ENCODE data around the gene ELAVL1.
"Not testable (repeated sequence)": the region's sequence is repeated elsewhere in the genome, so short reads cannot be mapped to it uniquely, and the experiment has no call there.

ELAVL1 gene

DNA sequence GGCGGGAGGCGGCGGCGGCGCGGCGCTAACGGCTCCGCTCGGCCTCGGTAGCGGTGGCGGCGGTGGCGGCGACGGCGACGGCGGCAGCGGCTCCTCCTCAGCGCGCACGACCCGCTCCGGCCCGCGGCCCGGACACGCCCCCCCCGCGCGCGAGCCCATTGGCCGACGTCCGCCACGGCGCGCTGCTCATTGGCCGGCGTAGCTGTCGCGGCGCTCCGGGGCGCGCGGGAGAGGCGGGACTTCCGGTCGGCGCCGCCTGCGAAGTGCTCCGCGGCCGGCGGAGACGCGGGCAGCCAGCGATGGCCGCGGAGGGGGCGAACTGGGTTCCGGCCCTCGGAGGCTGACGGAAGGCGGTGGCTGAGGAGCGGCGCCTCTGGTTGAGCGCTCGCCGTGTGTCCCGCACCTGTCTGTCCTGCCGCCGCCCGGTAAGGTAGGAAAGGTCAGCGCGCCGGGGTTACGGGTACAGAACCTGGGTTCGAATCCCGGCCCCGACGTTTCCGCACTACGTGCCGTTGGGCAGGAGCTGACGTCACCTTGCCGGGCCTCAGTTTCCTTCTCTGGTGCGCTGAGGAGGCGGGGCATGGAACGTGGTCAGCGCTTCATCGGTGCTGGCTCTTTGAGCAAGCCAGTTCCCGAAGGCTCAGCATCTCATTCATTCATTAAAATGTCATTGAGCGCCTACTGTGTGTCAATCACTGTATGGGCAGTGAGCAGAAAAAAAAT is at the start of gene ELAVL1:
ELAVL1 (minus strand) TSS at position 108 of the 723 bp plus-strand sequence. CDS start 13,826 bp downstream, outside the sequence.
- peak; percentile 94 for DNase-seq (ENCODE audit: low spot score)
- peak; percentile 86 for FAIRE-seq

DNA sequence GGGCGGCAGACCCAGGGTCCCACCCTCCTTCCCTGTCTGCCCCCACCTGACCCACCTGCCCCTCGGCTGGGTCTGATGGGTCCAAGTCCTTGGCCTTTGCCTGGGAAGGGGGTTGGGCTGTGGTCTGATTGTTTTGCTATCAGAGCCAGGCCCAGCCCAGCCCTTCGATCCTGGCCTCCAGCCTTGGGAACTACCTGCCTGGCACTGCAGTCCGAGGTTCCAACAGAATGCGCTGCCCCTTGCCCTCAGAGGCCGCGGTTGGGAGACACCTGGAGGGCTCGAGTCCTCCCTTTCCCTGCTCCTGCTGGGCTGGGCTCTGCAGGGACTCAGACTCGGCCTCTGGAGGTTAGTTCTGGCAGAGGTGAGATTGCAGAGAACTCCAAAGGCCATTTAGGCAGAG is 48.7 kb upstream of the ELAVL1 start:
- DNase-seq (ENCODE audit: low spot score) (no peak), FAIRE-seq (no peak)

DNA sequence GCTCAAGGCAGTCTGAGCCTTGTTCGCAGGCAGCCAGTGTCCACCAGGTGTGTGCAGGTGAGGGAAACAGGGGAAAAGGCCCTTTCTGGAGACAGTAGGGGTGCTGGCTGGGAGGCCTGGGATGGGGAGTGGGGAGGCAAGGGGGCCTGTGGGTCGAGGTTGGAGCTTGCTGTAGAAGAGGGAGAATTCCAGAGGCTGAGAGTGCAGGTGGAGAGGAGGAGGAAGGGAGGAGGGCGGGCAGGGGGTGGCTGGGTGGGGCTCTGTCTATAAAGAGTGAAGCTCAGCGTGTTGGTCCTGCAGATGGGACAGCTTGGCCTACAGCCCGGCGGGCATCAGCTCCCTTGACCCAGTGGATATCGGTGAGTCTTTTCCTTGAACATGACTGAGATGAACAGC is 47.0 kb upstream of the ELAVL1 start, which contains the start of gene CCL25:
CCL25 (plus strand) TSS at position 297 of the 396 bp plus-strand sequence. CDS start 290 bp downstream, outside the sequence.
- FAIRE-seq (no peak), DNase-seq (ENCODE audit: low spot score) (no peak)

DNA sequence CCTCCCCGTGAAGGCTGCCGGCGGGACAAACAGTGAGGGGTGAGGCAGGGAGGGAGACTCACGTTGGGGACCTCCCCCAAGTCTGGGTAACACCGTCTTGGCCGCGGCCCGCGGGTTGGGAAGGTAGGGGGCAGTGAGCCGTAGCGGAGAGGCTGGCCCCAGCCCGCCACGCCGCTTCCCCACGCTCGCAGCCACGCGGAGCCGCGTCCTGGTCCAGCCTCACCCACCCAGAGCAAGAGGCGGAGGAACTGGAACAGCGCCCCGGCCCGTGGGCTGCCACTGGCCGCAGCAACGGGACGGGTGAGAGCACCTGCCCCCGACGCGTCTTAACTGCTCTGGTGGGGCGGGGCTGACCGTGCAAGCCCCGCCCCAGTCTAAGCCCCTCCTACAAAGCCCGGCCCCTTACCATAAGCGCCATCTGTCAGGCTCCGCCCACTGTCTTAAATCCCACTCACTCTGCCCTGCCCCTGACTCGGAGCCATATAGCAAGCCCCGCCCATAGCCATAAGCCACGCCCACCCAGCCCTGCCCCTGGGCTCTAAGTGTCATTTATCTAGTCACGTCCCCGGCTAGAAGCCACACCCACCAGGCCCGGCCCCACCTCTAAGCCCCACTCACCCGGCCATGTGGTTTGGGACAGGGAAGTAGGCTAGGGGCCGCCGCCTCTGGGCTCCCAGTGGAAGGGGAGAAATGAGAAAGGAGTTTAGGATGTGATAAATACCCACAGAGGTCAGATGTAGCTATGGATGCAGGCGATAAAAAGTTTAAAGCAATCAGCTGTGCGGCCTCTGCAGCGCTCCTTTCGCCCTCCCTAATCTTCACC is 45.0 kb upstream of the ELAVL1 start:
- no peak for DNase-seq (ENCODE audit: low spot score)
- no peak for FAIRE-seq

DNA sequence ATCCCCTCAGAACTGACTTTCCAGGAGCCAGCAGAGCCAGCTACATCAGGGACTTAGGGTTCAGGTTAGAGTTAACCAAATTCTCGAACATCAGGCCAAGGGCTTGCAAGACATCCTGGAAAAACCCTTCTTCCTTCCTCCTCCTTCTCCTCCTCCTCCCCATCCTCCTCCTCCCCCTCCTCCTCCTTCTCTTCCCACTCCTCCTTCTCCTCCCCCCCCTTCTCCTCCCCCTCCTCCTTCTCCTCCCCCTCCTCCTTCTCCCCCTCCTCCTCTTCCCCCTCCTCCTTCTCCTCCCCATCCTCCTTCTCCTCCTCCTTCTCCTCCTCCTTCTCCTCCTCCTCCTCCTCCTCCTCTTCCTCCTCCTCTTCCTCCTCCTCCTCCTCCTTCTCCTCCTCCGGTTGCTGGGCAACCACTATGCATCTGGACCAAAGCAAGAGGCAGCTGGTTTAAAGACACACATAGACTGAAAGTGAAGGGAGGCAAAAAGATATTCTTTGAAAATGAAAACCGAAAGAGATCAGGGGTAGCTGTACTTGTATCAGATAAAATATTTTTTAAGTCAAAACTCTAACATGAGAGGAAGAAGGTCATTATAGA is 41.2 kb upstream of the ELAVL1 start:
- no peak for DNase-seq (ENCODE audit: low spot score)
- FAIRE-seq = no peak

DNA sequence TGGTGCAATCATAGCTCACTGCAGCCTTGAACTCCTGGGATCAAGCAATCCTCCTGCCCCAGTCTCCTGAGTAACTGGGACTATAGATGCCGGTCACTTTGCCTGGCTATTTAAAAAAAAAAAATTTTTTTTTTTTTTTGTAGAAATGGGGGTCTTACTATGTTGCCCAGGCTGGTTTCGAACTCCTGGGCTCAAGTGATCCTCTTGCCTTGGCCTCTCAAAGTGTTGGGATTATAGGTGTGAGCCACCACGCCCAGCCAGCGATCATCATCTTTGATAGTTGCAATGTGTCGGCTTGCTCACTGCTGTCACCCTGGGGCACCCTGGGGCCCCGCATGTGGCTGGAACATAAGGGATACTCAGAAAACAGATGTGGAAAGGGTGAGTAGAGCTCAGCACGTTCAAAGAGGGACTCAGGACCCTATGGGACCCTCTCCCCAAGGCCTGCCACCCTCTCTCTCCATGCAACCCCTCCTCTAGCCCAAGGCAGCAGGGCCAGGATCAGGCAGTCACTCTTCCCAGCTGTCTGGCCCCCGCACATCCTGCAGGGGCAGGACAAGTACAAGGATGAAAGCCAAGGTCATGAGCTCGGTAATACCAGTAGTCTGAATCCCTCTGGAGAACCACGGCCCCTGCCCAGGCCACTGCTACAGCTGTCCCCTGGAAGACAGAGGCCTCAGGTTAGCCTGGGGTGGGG is 40.6 kb upstream of the ELAVL1 start:
- DNase-seq (ENCODE audit: low spot score) (no peak), FAIRE-seq (no peak)

DNA sequence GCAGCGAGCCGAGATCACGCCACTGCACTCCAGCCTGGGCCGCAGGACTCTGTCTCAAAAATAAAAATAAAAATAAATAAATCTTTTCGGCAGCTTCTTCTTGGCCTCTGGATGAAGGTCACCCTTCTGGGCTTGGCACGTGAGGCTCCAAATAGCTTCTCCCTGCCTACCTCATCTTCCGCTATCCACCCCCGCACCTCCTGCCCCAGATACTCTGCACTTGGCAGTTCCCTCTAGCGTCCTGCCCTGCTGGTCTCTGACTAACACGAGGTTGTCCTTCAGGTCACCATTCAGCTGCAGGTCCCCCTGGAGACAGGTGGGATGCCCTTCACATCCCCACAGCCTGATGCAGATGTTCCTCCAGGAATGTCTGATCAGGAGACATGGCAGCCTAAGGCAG is 38.6 kb upstream of the ELAVL1 start:
- FAIRE-seq = no peak

DNA sequence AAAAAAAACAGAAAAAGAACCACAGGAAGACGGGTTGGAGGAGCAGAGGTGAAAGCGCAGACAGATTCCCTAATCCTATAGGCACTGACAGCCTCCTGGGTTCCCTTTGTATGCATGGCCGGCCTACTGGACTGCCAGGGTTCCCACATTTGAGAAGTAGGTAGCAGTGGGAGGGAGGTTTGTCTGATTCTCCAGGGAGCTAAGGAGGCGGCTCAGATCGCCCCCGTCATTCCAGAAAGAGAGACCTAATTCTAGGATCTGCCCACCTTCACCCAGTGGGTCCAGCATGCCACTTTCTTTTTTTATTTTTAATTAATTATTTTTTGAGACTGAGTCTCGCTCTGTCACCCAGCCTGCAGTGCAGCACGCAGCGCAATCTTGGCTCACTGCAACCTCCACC is 37.5 kb upstream of the ELAVL1 start:
- DNase-seq (ENCODE audit: low spot score) (no peak), FAIRE-seq (no peak)

More for the DNA sequence above, 38.6 kb upstream of the ELAVL1 start:
- no peak for DNase-seq (ENCODE audit: low spot score)

DNA sequence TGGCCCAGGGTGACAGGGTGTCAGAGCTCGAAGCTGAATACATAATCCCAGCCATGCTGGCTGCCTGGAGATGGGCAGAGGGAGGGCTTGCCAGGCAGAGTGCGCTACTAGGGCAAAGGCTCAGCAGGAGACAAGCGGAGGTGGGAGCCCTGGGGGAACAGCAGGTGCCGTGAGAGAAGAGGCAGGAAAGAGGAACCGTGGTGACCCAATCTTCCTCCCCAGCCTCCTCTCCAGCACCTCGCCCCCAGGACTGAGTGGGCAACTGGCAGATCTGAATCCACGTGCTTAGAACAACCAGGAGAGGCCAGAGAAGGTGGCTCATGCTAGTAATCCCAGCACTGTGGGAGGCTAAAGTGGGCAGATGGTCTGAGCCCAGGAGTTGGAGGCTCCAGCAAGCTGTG is 36.1 kb upstream of the ELAVL1 start:
- FAIRE-seq = no peak
- no peak for DNase-seq (ENCODE audit: low spot score)

DNA sequence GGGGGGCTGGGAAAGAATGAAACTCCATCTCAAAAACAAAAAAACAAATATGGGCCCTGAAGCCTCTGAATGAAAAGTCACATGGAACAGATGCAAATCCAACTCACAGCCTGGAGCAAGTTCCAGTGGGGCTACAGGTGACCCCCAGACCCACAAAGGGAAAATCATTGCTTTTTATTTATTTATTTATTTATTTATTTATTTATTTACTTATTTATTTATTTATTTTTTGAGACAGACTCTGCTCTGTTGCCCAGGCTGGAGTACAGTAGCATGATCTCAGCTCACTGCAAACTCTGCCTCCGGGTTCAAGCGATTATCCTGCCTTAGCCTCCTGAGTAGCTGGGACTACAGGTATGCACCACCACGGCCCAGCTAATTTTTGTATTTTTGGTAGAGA is 33.8 kb upstream of the ELAVL1 start:
- no peak for DNase-seq (ENCODE audit: low spot score)
- FAIRE-seq = no peak

DNA sequence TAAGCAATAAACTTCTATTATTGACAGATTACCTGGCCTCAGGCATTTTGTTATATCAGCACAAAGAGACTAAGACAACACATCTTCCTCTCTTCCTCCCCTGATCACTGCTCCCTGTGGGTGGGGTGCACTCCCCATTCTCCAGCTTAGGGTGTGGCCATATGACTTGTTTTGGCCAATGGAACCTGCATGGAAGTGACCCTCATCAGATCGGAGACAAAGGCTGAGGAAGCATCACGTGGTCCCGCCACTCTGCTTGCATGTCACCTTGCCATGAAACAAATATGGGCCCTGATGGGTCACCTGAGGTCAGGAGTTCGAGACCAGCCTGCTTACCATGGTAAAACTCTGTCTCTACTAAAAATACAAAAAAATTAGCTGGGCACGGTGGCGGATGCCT is 33.4 kb upstream of the ELAVL1 start:
- DNase-seq (ENCODE audit: low spot score) = no peak
- FAIRE-seq = no peak

DNA sequence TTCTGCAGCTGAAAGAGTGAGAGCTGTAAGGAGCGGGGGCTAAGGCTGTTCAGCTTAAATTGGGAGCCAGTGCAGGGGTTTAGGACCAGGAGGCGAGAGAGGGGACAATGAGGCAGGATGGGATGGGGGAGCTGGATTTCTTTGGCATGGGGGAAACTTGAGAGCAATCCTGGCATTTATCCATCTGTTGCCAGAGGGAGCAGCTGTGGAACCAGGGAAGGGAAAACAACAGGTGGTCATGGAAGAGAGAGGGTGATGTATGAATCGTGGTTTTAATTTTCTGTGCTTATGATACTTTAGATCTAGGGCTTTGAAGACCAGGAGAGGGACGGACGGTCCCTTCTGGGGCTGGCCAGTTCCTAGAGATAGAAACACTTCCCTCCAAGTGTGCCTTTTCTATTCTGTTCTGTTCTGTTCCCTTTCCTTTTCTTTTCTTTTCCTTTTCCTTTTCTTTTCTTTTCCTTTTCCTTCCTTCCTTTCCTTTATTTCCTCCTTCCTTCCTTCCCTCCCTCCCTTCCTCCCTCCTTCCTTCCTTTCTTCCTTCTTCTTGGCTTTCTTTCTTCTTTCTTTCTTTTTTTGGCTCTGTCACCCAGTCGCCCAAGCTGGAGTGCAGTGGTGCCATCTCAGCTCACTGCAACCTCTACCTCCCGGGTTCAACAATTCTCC is 31.1 kb upstream of the ELAVL1 start:
- no peak for FAIRE-seq

DNA sequence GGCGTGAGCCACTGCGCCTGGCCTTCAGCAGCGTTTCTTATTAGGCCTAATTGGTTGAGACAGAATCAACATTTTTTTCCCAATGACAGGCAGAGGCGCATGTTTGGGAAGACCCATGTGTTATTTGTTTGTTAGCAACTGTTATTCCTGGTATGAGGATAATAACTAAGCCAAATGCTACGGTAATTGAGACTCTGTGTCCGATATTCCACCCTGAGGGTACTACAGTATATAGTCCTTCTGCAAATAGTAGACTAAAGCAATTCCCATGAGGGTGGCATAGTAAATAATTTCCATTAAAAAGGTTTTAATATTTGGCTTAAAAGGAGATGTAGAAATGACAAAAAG is 28.7 kb upstream of the ELAVL1 start:
- FAIRE-seq (no peak), DNase-seq (ENCODE audit: low spot score) (no peak)

More for the DNA sequence above, 31.1 kb upstream of the ELAVL1 start:
- no peak for DNase-seq (ENCODE audit: low spot score)

DNA sequence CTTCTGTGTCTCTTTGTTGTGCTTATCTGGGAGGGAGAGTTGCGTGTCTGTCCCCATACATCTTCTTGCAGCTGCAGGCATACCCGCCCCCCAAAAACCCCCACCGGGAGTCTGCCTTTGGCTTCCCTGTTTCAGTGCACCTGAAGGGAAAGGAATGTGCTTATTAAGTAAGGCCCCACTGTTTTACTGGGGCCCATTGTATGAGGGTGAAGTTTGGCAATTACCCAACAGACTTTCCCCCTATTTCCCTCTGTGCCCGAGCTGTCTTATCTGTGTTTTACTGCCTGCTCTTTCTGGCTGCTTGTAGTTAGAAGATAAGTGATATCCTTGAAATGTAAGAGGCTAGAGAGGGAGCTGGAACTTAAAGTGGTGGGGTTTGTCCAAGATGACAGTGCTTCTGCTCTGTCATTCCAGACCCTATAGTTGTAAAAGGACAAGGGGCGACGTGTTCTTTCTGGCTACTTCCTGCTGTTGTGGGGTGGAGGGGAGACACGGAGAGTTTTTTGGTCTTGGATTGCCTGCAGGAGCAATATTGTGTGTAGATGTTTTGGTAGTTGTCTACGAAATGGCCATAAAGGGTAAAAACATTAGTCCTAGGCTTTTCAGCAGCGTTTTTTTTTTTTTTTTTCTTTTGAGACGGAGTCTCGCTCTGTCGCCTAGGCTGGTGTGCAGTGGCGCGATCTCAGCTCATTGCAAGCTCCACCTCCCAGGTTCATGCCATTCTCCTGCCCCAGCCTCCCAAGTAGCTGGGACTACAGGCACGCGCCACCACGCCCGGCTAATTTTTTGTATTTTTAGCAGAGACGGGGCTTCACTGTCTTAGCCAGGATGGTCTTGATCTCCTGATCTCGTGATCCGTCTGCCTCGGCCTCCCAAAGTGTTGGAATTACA is 28.1 kb upstream of the ELAVL1 start:
- FAIRE-seq; DNase-seq (ENCODE audit: low spot score): not testable (repeated sequence)

DNA sequence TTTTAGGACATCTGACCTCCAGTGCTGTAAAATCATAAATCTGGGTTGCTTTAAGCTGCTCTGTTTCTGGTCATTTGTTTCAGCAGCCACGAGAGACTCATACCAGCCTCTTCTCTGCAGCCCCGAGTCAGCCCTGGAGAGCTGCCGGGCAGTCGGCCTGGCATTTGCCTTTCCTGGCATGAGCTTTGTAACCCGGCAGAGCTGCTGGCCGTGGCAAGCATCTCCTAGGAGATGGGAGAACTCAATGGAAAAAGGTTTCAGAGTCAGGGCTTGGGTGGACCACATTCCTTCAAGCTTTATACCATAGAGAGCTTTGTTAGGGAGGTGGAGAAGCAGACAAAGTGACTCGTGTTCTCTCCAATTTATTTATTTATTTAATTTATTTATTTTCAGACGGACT is 25.5 kb upstream of the ELAVL1 start:
- FAIRE-seq (no peak), DNase-seq (ENCODE audit: low spot score) (no peak)

DNA sequence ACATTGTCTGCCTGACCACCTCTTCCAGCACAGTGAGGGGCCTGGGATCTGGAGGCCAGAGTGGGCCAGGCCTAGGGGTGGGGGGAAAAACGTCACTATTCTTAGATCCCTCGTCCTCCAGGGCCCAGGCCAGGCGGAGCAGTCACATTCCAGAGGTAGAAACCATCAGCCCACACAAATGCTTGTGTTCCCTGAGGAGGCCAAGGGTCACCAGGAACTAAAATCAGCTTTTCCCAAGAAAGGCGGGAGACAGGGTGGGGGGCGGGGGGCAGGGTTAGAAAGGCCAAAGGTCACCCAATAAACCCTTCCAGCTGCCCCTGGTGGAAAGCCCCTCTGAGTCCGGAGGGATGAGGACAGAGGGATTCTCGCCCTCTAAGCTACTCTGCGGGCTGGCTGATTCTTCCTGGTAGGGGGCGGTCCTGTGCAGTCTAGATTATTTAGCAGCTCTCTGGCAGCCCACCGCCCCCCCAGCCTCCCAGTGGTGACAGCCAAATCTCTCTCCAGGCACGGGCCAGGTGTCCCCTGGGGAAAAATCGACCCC is 23.6 kb upstream of the ELAVL1 start:
- FAIRE-seq (no peak), DNase-seq (ENCODE audit: low spot score) (no peak)

DNA sequence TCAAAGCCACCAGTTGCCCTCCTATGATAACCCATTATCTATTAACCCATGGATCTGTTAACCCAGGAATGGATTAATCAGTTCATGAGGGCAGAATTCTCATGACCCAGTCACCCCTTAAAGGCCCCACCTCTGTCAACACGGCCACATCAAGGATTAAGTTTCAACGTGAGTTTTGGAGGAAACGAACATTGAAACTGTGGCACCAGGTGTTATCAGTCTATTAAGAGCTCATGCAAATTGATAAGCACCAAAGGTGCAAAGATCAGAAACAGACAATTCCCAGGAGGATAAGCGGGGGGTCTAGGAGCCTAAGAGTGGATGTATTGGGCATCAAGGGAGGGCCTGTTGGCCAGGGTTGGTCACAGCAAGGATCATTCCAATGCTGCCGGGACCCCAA is 19.9 kb upstream of the ELAVL1 start:
- FAIRE-seq (no peak), DNase-seq (ENCODE audit: low spot score) (no peak)

DNA sequence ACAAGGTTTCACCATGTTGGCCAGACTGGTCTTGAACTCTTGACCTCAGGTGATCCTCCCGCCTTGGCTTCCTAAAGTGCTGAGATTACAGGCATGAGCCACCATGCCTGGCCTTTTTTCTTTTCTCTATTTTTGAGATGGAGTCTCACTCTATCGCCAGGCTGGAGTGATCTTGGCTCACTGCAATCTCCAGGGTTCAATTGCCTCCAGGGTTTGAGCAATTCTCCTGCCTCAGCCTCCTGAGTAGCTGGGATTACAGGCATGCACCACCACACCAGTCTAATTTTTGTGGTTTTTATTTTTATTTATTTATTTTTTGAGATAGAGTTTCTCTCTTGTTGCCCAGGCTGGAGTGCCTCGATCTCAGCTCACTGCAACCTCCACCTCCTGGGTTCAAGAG is 18.8 kb upstream of the ELAVL1 start:
- FAIRE-seq; DNase-seq (ENCODE audit: low spot score): not testable (repeated sequence)

DNA sequence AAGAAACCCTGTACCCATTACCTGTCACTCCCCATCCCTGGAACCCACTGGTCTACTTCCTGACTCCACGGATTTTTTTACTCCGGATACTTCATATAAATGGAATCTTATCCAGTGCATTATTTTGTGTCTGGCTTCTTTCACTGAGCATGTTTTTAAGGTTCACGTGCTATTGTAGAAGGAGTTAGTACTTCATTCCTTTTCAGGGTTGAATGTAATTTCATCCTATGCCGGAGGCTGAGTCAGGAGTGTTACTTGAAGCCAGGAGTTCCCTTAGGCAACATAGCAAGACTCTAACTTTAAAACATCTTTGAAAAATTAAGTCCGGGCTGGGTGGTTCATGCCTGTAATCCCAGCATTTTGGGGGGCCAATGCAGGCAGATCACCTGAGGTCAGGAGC is 17.9 kb upstream of the ELAVL1 start:
- no peak for FAIRE-seq
- DNase-seq (ENCODE audit: low spot score) = no peak

DNA sequence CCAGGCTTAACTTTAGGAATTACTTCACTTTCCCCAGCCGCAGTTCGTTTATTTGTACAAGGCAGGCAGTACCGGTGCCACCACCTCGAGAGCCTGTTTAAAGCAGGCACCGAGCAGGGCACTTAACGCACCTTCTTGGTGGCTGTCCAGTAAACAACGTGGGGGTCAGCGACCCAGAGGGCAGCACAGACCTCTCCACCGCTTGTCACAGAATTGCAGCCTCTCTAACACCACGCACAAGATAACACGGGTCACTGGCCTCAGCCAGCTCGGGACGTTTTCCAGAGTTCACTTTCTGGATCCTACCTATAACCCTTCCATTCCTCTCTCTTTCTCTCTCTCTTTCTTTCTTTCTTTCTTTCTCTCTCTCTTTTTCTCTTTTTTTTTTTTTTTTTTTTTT is 16.8 kb upstream of the ELAVL1 start:
- FAIRE-seq = no peak
- no peak for DNase-seq (ENCODE audit: low spot score)

All from urothelium cell line (cell line).